GM18861 (cell line): Measurements from ENCODE around the gene FAM234B.
"Not testable (repeated sequence)": the region's sequence is repeated elsewhere in the genome, so short reads cannot be mapped to it uniquely, and the experiment has no call there.

ENCODE experiments used
- ATAC-seq: cut with Tn5 transposase; IDR thresholded peaks from one replicate; pipeline ENCODE4 v1.9.1; 2021; ENCODE audit not compliant: unreplicated experiment

Gene FAM234B

GRCh38 chr12:13053617-13054016 lies 9.4 kb downstream of the FAM234B start:
- ATAC-seq: not testable (repeated sequence)

- no peak for ATAC-seq
These were observed 16.4 kb downstream of the FAM234B start for GRCh38 chr12:13060581-13060980.

GRCh38 chr12:13061377-13061776 lies 17.2 kb downstream of the FAM234B start:
- ATAC-seq: no peak

GRCh38 chr12:13062669-13063068 lies 18.5 kb downstream of the FAM234B start:
- no peak for ATAC-seq

- ATAC-seq: no peak
These were observed 21.8 kb downstream of the FAM234B start for GRCh38 chr12:13066014-13066413.

- no peak for ATAC-seq
These were observed 22.3 kb downstream of the FAM234B start for GRCh38 chr12:13066459-13066858.

- no peak for ATAC-seq
These were observed 23.1 kb downstream of the FAM234B start for GRCh38 chr12:13067322-13067721.

GRCh38 chr12:13069380-13069779 lies 25.2 kb downstream of the FAM234B start:
- ATAC-seq: no peak

GRCh38 chr12:13071305-13072280 lies 27.4 kb downstream of the FAM234B start:
- no peak for ATAC-seq

- no peak for ATAC-seq
These were observed 29.0 kb downstream of the FAM234B start for GRCh38 chr12:13073173-13073572.

- ATAC-seq: no peak
These were observed 30.4 kb downstream of the FAM234B start for GRCh38 chr12:13074396-13075117.

GRCh38 chr12:13075118-13075480 lies 30.9 kb downstream of the FAM234B start:
- ATAC-seq: no peak

- no peak for ATAC-seq
These were observed 31.8 kb downstream of the FAM234B start for GRCh38 chr12:13075786-13076570.

- no peak for ATAC-seq
These were observed 35.3 kb downstream of the FAM234B start for GRCh38 chr12:13079440-13079906.

- ATAC-seq: no peak
These were observed 36.1 kb downstream of the FAM234B start for GRCh38 chr12:13080266-13080665.

- no peak for ATAC-seq
These were observed 38.7 kb downstream of the FAM234B start for GRCh38 chr12:13082861-13083260.

GRCh38 chr12:13083638-13084037 lies 39.5 kb downstream of the FAM234B start:
- not testable (repeated sequence) for ATAC-seq

- no peak for ATAC-seq
These were observed 40.9 kb downstream of the FAM234B start for GRCh38 chr12:13084898-13085640.

GRCh38 chr12:13085968-13086686 lies 41.9 kb downstream of the FAM234B start:
- no peak for ATAC-seq

GRCh38 chr12:13087766-13088165 lies 43.6 kb downstream of the FAM234B start:
- no peak for ATAC-seq
